ENCODE results near the gene TTLL1.

DNA sequence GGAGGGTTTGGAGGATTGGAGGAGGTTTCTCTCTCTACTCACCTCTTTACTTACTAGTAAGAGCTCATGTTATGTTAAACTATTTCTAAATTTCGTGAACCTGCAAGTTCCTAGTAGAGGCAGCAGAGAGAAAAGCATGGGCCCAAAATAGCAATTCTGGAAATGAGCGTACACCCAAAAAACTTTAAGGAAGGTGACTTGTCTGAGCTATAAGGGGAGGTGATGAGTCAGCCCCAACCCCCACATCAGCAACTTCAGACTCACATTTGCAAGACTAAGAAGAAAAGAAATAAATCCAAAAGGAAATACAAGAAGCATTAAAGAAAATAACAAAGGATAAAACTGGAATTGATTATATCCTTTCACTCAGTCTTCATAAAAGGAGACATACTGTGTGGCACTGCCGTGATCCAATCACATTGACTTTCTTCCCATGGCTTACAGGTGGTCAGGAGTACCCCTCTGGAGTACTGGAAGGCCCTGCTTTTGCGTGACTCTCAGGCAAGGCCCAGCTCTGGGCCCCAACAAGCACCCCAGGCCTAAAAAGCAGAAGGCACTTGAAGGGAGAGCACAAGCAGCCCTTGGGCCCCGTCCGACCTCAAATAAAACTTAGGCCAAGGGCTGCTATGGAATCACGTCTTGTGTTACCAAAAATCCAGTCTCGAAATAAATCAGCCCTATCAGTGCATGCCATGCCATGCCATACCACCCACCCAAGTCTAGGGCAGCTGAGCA is 88.6 kb downstream of the TTLL1 start:
- TF ChIP-seq, protein P1, sequence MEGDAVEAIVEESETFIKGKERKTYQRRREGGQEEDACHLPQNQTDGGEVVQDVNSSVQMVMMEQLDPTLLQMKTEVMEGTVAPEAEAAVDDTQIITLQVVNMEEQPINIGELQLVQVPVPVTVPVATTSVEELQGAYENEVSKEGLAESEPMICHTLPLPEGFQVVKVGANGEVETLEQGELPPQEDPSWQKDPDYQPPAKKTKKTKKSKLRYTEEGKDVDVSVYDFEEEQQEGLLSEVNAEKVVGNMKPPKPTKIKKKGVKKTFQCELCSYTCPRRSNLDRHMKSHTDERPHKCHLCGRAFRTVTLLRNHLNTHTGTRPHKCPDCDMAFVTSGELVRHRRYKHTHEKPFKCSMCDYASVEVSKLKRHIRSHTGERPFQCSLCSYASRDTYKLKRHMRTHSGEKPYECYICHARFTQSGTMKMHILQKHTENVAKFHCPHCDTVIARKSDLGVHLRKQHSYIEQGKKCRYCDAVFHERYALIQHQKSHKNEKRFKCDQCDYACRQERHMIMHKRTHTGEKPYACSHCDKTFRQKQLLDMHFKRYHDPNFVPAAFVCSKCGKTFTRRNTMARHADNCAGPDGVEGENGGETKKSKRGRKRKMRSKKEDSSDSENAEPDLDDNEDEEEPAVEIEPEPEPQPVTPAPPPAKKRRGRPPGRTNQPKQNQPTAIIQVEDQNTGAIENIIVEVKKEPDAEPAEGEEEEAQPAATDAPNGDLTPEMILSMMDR (IDR thresholded peaks at IDR 0.05; ENCODE audit: borderline replicate concordance, extremely low read depth, low read length, poor library complexity, severe bottlenecking) = no peak
- TF ChIP-seq EZH2 (IDR thresholded peaks at IDR 0.05; ENCODE audit: borderline replicate concordance, low read depth, low read length, severe bottlenecking) = no peak
